Psoas muscle (tissue), 8 donors: ENCODE data around the gene RTN4RL2. TPM values are rescaled to one million over a fixed set of nuclear protein-coding genes. Genes with fewer than 3 reads are reported as not detected.
A peak's percentile ranks its signal among the peaks of the same experiment; 100 is the strongest.

ENCODE experiments used
- ATAC-seq, 4 donors: fragments of 200-7000 bp; cut with Tn5 transposase; one replicate each; pipeline ENCODE4 v1.9.1; 2020; ENCODE audit warnings: moderate library complexity in 3 of 4, mild to moderate bottlenecking in 2 of 4
- DNase-seq, 2 donors: peaks; one replicate each; pipeline ENCODE4 v3.0.0-alpha.2; 2020
- H3K27ac ChIP-seq: fragments of 200-600 bp; one replicate; pipeline ENCODE4 v1.8.0; 2022
- H3K27me3 ChIP-seq, 3 donors: fragments of 200-600 bp in 1 of 3; one replicate each; pipeline versions ENCODE4 v1.6.1 to v1.8.0; 2013 to 2022; ENCODE audit warnings: low read length in 2 of 3, mild to moderate bottlenecking in 2 of 3, moderate library complexity in 1 of 3; ENCODE audit not compliant: insufficient read depth in 3 of 3
- H3K36me3 ChIP-seq, 2 donors: fragments of 200-600 bp in 1 of 2; one replicate each; pipeline versions ENCODE4 v1.6.1 to v1.8.0; 2013 to 2022; ENCODE audit warnings: low read depth in 1 of 2, mild to moderate bottlenecking in 1 of 2, moderate library complexity in 1 of 2; ENCODE audit not compliant: insufficient read depth in 1 of 2
- H3K4me1 ChIP-seq: fragments of 200-600 bp; one replicate; pipeline ENCODE4 v1.8.0; 2022
- H3K4me3 ChIP-seq: fragments of 200-600 bp; one replicate; pipeline ENCODE4 v1.8.0; 2022; ENCODE audit warnings: mild to moderate bottlenecking
- H3K9me3 ChIP-seq: fragments of 200-600 bp; one replicate; pipeline ENCODE4 v1.8.0; 2022
- CTCF ChIP-seq: fragments of 200-600 bp; IDR thresholded peaks from one replicate; pipeline ENCODE4 v1.8.0; 2022; ENCODE audit warnings: antibody characterized with exemption
- WGBS, 3 donors: extraction: QIAGEN DNeasy Blood & Tissue Kit; methylation state at CpG; one replicate each; pipeline versions ENCODE4 v1.1.6 to v1.1.7; 2013; 5-methylcytosine and 5-hydroxymethylcytosine counted together
- intact Hi-C, 2 donors: fragments of 100-400 bp; cut with DNase I; formaldehyde crosslinking; loops; one replicate each; pipeline versions ENCODE4 v1.11.0 to v1.14.2; 2022
- polyA plus RNA-seq, 3 donors: library from polyadenylated mRNA; stranded (reverse); fragments of 200-250 nt; gene quantifications; one replicate each; pipeline ENCODE4 v1.2.3, GENCODE V29; 2013
- total RNA-seq, 4 donors: library from RNA; stranded (reverse); fragmentation: NEBNext Ultra II Directional in 2 of 4; extraction: Animal tissue kit (Norgen Biotek cat#: 25700) in 2 of 4; gene quantifications; one replicate each; pipeline versions ENCODE4 v1.2.1 to v1.2.4, GENCODE V29; 2021 to 2023
- donor health status: healthy with polysubstance abuse.
- donor health status: DM: no; HTN: no; CAD: no; lungs with moderate emphysema.
- donor health status: Bipolar disorder and iron deficiency.
- donor health status: healthy.
- donor health status: DM: yes; HTN: yes; CAD: no.
- donor health status: DM: no; HTN: no; CAD: no.
- donor health status: DM: no; HTN: no; CAD: no.
- donor health status: DM: yes; HTN: yes; CAD: no.

The RTN4RL2 gene
- total and polyA plus RNA-seq, 7 donors, result 0.44 to 1.1 (median 0.77) TPM

GRCh38 chr11:57459164-57460021 is 935 bp upstream of the RTN4RL2 start:
- no peak overlapping the region for H3K27ac ChIP-seq
- DNase-seq, result no peak
- WGBS, 3 donors, result 1% methylated on average over 54 to 62 of the region's 62 CpGs
- peak overlapping the region; percentile 60 for H3K4me3 ChIP-seq
- TF ChIP-seq CTCF, result no peak
- H3K27me3 ChIP-seq, result peaks cover 0 to 43% (median 21%) of the 10 kb centered on the region in 3 donors
- intact Hi-C loops, result loop anchor here in 1 of 2 donors (5.0 kb wide), 2 partner anchors 68 to 112 kb away; no protein-coding TSS in a partner anchor
- no peak for ATAC-seq
- no peaks in the 10 kb centered on the region for H3K9me3 ChIP-seq
- H3K36me3 ChIP-seq, result no peaks in the 10 kb centered on the region
- H3K4me1 ChIP-seq, result peaks cover 19% of the 10 kb centered on the region

- no peak for DNase-seq
- no peak overlapping the region for H3K27ac ChIP-seq
Observed at GRCh38 chr11:57460758-57461749, 726 bp downstream of the RTN4RL2 start.

GRCh38 chr11:57461841-57462489 is 1.6 kb downstream of the RTN4RL2 start:
- intact Hi-C loops, result loop anchor here (2.0 to 5.0 kb wide), 2 partner anchors 19 to 115 kb away; no protein-coding TSS in a partner anchor
- WGBS, 3 donors, result 67 to 75% (median 72%) methylated on average over 14 to 16 of the region's 16 CpGs
- no peak for ATAC-seq
- peaks cover 0 to 43% (median 22%) of the 10 kb centered on the region in 3 donors for H3K27me3 ChIP-seq
- H3K36me3 ChIP-seq, result no peaks in the 10 kb centered on the region
- no peak overlapping the region for H3K27ac ChIP-seq
- no peaks in the 10 kb centered on the region for H3K9me3 ChIP-seq
- no peak overlapping the region for H3K4me3 ChIP-seq
- no peak for DNase-seq
- H3K4me1 ChIP-seq, result peaks cover 19% of the 10 kb centered on the region
- TF ChIP-seq CTCF, result no peak

More at GRCh38 chr11:57460758-57461749, 726 bp downstream of the RTN4RL2 start:
- peak overlapping the region; percentile 60 for H3K4me3 ChIP-seq
- intact Hi-C loops, result loop anchor here in 1 of 2 donors (5.0 kb wide), 1 partner anchor 114 kb away; no protein-coding TSS in a partner anchor
- H3K27me3 ChIP-seq, result peaks cover 0 to 43% (median 23%) of the 10 kb centered on the region in 3 donors
- H3K36me3 ChIP-seq, result no peaks in the 10 kb centered on the region
- no peaks in the 10 kb centered on the region for H3K9me3 ChIP-seq
- H3K4me1 ChIP-seq, result peaks cover 19% of the 10 kb centered on the region
- 10 to 15% (median 11%) methylated on average over 29 to 50 of the region's 50 CpGs for WGBS, 3 donors
- no peak for TF ChIP-seq CTCF
- ATAC-seq, result no peak

- no peak for ATAC-seq
- intact Hi-C loops, result loop anchor here (2.0 to 5.0 kb wide), 2 partner anchors 18 to 115 kb away; no protein-coding TSS in a partner anchor
- peaks cover 13% of the 10 kb centered on the region for H3K4me1 ChIP-seq
- no peak for DNase-seq
- no peak overlapping the region for H3K4me3 ChIP-seq
- WGBS, 3 donors, result 87 to 91% (median 91%) methylated on average over 3 of the region's 3 CpGs
- no peaks in the 10 kb centered on the region for H3K9me3 ChIP-seq
- H3K27ac ChIP-seq, result no peak overlapping the region
- no peaks in the 10 kb centered on the region for H3K36me3 ChIP-seq
- TF ChIP-seq CTCF, result no peak
- peaks cover 0 to 43% (median 22%) of the 10 kb centered on the region in 3 donors for H3K27me3 ChIP-seq
Observed at GRCh38 chr11:57462597-57462996, 2.3 kb downstream of the RTN4RL2 start.
